Gastroesophageal sphincter (tissue), 3 donors: ENCODE results near the gene RPS6KB1.
"Not testable (repeated sequence)": the region's sequence is repeated elsewhere in the genome, so short reads cannot be mapped to it uniquely, and the experiment has no call there.

Source experiments
- CTCF ChIP-seq, 4 experiments: fragments of 200-600 bp in 2 of 4; fragments of 450-650 bp in 2 of 4; sonication (generic) in 1 of 4; IDR thresholded peaks; one replicate each; pipeline ENCODE4 v1.5.1; 2017 to 2019; ENCODE audit warnings: antibody characterized with exemption in 4 of 4, mild to moderate bottlenecking in 2 of 4, moderate library complexity in 2 of 4
- POLR2A ChIP-seq, 2 donors: fragments of 450-650 bp; IDR thresholded peaks; one replicate each; pipeline ENCODE4 v1.6.1; 2017; ENCODE audit warnings: antibody characterized with exemption in 2 of 2, mild to moderate bottlenecking in 2 of 2, moderate library complexity in 1 of 2
- POLR2AphosphoS5 ChIP-seq: sonication (generic); formaldehyde crosslinking; IDR thresholded peaks from one replicate; pipeline ENCODE4 v1.6.1; 2017; ENCODE audit warnings: antibody characterized with exemption

- not testable (repeated sequence) for TF ChIP-seq CTCF (IDR thresholded peaks at IDR 0.05); POLR2A (IDR thresholded peaks at IDR 0.05); POLR2AphosphoS5
These were observed 37.2 kb downstream of the RPS6KB1 start for GRCh38 chr17:59930121-59930520.
